Stomach smooth muscle (tissue), 2 donors: Measurements from ENCODE around the gene SMARCC2.
"Not testable (repeated sequence)": the region's sequence is repeated elsewhere in the genome, so short reads cannot be mapped to it uniquely, and the experiment has no call there.

Experiments
- H3K27ac ChIP-seq: one replicate; pipeline ENCODE4 v1.7.0; 2013; ENCODE audit warnings: mild to moderate bottlenecking, low read length, inconsistent platforms
- H3K27me3 ChIP-seq, 2 donors: one replicate each; pipeline ENCODE4 v1.7.0; 2013; ENCODE audit warnings: low read length in 2 of 2; ENCODE audit not compliant: insufficient read depth in 2 of 2, control insufficient read depth in 1 of 2
- H3K36me3 ChIP-seq, 2 donors: one replicate each; pipeline ENCODE4 v1.7.0; 2013; ENCODE audit warnings: low read length in 2 of 2; ENCODE audit not compliant: control insufficient read depth in 2 of 2, insufficient read depth in 2 of 2
- H3K4me1 ChIP-seq: one replicate; pipeline ENCODE4 v1.7.0; 2013; ENCODE audit warnings: low read length; ENCODE audit not compliant: control insufficient read depth, insufficient read depth
- H3K4me3 ChIP-seq, 2 donors: one replicate each; pipeline ENCODE4 v1.7.0; 2013; ENCODE audit warnings: low read length in 2 of 2
- H3K9ac ChIP-seq, 2 donors: one replicate each; pipeline ENCODE4 v1.7.0; 2013; ENCODE audit warnings: low read length in 2 of 2, mild to moderate bottlenecking in 1 of 2
- H3K9me3 ChIP-seq, 2 donors: one replicate each; pipeline ENCODE4 v1.7.0; 2013; ENCODE audit warnings: low read length in 2 of 2; ENCODE audit not compliant: control insufficient read depth in 2 of 2
- donor health status: healthy.
- donor health status: Pancreatic carcinoma.

Gene SMARCC2

DNA sequence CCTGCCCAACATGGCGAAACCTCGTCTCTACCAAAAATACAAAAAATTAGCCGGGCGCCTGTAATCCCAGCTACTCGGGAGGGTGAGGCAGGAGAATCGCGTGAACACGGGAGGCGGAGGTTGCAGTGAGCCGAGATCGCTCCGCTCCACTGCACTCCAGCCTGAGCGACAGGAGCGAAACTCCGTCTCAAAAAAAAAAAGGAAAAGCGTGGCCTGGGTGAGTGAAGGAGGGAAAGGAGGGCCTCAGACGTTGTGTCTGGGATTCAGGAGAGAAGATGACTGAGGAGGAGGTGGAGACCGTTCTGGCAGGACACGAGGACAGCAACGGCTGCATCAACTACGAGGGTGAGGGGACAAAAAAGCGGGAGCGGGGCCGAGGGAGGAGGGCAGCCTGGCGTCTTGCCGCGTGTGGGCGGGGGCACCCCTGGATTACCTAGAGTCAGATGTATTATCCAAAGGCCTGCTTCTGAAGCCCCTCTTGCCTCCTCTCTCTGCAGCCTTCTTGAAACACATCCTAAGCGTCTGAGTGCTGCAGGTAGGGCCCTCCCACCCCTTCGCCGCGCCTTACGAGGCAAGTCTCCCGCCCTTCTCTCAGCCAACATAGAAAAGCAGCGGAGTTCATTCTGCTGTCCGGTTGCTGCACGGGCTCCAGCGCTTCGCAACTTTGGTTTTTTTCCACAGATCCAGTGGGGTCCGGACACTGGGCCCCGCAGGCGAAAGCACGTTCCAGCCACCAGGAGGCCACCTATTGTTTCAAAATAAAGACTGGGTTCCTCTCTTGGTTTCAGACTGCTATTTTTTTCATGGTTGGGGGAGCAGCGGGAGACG, 31.9 kb downstream of the SMARCC2 start:
- peak overlapping the region; percentile 79 for H3K27ac ChIP-seq
- peak overlapping the region; percentile 83 to 99 for H3K4me3 ChIP-seq
- H3K36me3 ChIP-seq = peaks cover 29 to 33% of the 10 kb centered on the region in 2 donors
- H3K27me3 ChIP-seq = no peaks in the 10 kb centered on the region
- H3K9me3 ChIP-seq = no peaks in the 10 kb centered on the region
- peak overlapping the region; percentile 71 for H3K9ac ChIP-seq
- H3K4me1 ChIP-seq = peaks cover 54% of the 10 kb centered on the region

DNA sequence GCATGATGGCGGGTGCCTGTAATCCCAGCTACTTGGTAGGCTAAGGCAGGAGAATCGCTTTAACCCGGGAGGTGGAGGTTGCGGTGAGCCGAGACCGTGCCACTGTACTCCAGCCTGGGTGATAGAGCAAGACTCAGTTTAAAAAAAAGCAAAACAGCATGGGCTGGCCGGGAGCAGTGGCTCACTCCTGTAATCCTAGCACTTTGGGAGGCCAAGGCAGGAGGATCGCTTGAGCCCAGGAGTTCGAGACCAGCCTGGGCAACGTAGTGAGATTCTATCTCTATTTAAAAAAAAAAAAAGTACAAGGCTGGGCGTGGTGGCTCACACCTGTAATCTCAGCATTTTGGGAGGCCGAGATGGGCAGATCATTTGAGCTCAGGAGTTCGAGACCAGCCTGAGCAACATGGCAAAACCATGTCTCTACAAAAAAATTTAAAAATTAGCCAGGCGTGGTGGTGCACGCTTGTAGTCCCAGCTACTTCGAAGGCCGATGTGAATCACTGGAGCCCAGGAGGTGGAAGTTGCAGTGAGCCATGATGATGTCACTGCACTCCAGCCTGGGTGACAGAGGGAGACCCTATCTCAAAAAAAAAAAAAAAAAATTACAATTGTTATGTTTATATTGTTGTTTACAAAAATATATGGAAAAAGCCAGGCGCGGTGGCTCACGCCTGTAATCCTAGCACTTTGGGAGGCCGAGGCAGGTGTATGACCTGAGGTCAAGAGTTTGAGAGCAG, 32.7 kb downstream of the SMARCC2 start:
- Histone ChIP-seq H3K4me3 (peak overlapping the region; percentile 83 to 99), H3K9ac (peak overlapping the region; percentile 71), H3K36me3 (peaks cover 24 to 25% of the 10 kb centered on the region in 2 donors), H3K4me1 (peaks cover 50% of the 10 kb centered on the region), H3K27ac (peak overlapping the region; percentile 79)
- H3K9me3 ChIP-seq, H3K27me3 ChIP-seq: not testable (repeated sequence)

DNA sequence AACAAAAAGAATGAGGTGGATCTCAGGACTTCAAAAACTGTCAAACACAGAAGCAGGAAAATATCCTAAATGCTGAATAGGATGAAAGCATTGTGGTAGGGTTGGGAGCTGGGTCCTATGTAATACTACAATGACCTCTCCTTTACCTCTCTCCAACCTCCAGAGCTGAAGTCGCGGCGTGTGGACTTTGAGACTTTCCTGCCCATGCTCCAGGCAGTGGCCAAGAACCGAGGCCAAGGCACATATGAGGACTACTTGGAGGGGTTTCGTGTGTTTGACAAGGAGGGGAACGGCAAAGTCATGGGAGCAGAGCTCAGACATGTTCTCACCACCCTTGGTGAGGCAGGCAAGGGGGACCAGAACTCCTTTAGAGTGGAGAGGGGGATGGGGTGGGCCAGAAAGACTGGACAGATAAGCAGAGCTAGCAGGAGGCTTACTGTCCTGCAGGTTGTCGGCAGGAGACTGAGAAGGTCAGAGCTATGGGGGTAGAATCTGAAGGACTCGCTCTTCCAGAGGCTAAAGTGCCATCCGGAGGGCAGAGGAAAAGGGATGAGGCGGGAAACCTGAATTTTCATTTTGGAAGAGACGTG, 33.9 kb downstream of the SMARCC2 start:
- H3K4me1 ChIP-seq = peaks cover 40% of the 10 kb centered on the region
- peaks cover 11 to 12% of the 10 kb centered on the region in 2 donors for H3K36me3 ChIP-seq
- no peaks in the 10 kb centered on the region for H3K27me3 ChIP-seq
- no peaks in the 10 kb centered on the region for H3K9me3 ChIP-seq
- no peak overlapping the region for H3K9ac ChIP-seq
- no peak overlapping the region for H3K27ac ChIP-seq
- H3K4me3 ChIP-seq = no peak overlapping the region

DNA sequence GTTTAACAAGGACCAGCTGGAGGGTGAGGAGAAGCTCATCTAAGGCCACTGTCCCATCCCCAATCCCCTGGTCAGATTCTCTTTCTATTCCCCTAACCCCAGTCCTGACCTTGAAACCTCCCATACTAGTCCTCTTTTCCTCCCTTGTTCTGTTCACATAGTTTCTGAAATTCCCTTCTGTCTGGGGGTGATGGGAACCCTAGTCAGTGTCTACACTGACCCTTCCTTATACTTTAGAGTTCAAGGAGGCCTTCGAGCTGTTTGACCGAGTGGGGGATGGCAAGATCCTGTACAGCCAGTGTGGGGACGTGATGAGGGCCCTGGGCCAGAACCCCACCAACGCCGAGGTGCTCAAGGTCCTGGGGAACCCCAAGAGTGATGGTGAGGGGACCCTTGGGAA, 34.5 kb downstream of the SMARCC2 start:
- Histone ChIP-seq H3K36me3 (peaks cover 6 to 7% of the 10 kb centered on the region in 2 donors), H3K27me3 (no peaks in the 10 kb centered on the region), H3K4me1 (peaks cover 35% of the 10 kb centered on the region), H3K9ac (no peak overlapping the region), H3K27ac (no peak overlapping the region), H3K9me3 (no peaks in the 10 kb centered on the region), H3K4me3 (no peak overlapping the region)

DNA sequence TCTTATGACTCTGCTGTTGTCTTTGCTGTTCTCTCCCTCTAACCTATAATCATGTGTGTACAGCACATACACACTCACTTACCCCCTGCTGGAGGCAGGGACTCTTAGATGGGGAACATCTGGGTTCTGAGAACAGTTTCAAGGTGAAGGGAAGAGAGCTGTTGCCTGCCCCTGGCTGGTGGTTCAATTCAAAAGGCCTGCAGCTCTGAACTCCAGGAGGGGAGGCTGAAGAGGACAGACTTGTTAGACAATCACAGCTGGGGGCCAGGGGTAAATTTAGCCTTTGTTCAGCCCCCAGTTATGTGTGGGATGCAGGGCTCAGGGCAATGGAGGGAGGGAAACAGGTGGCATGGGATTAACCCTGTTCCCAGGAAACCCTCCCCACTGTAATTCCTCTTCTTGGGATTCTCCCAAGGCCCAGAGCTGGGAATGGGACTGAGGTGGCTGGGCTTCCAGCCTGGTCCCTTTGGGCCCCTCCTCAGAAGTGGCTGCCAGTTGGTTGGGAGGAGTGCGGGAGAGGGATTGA, 35.0 kb downstream of the SMARCC2 start:
- Histone ChIP-seq H3K27ac (no peak overlapping the region), H3K9ac (no peak overlapping the region)

DNA sequence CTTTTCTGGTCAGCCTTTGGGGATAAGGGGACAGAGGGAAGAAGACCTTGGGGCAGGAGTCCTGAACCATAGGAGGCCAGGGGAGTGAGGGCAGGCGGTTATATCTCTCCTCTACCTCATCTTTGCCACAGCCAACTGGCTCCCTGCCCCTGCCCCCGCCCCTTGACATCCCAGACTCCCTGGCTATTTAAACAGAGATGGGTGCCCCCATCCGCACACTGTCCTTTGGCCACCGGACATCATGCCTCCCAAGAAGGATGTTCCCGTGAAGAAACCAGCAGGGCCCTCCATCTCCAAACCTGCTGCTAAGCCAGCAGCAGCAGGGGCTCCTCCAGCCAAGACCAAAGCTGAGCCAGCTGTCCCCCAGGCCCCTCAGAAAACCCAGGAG, 35.6 kb downstream of the SMARCC2 start:
- Histone ChIP-seq H3K36me3 (no peaks in the 10 kb centered on the region), H3K27ac (no peak overlapping the region), H3K4me1 (peaks cover 28% of the 10 kb centered on the region), H3K9ac (no peak overlapping the region), H3K4me3 (no peak overlapping the region), H3K27me3 (no peaks in the 10 kb centered on the region), H3K9me3 (no peaks in the 10 kb centered on the region)

More for the DNA sequence above, 35.0 kb downstream of the SMARCC2 start:
- H3K27me3 ChIP-seq = no peaks in the 10 kb centered on the region
- H3K4me1 ChIP-seq = peaks cover 30% of the 10 kb centered on the region
- H3K36me3 ChIP-seq = peaks cover under 1 to 2% of the 10 kb centered on the region in 2 donors
- no peaks in the 10 kb centered on the region for H3K9me3 ChIP-seq
- no peak overlapping the region for H3K4me3 ChIP-seq

DNA sequence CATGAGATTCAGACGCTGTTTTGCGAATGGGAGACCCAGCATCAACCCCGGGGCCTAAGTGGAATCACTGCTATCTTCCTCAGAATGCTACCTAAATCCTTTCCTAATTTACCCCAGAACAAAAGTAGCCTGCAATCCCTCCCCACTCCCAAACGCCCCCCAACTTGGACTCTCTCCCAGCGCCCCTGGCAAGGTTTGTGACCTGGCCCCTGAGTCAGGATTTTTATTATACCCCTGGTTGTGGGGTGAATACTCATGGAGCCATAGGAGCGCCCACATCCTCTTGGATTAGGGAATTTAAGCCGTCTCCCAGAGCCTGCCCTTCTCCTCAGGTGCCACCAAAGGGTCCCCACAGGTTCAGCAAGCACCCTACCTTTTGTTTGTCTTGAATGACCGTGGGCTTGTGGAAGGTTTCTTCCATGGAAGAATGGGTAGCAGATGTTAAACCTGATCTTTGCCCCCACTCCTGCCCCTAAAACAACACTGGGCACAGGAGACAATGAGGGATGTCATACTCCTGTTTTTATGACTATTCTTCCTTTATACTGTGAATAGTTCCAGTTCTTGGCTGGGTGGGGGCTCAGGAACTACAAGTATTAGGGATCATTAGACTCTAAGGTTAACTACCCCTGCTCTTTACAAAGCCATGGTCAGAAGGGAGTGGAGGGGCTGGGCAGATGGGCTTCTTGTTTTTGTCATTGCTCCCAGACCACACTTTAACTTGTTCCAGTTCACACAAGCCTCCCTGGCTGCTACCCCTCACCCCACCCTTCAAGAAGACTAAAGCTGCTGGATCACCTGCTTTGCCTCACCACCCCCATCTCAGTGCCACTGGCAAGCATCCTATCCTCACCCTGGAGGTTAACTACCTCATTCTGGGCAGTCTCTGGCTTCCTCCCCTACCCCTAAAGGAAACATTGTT, 36.3 kb downstream of the SMARCC2 start:
- Histone ChIP-seq H3K36me3 (no peaks in the 10 kb centered on the region), H3K9me3 (no peaks in the 10 kb centered on the region), H3K4me1 (peaks cover 28% of the 10 kb centered on the region), H3K4me3 (peak overlapping the region; percentile 74 to 80), H3K27me3 (no peaks in the 10 kb centered on the region), H3K9ac (peak overlapping the region; percentile 71 to 78), H3K27ac (peak overlapping the region; percentile 85)

DNA sequence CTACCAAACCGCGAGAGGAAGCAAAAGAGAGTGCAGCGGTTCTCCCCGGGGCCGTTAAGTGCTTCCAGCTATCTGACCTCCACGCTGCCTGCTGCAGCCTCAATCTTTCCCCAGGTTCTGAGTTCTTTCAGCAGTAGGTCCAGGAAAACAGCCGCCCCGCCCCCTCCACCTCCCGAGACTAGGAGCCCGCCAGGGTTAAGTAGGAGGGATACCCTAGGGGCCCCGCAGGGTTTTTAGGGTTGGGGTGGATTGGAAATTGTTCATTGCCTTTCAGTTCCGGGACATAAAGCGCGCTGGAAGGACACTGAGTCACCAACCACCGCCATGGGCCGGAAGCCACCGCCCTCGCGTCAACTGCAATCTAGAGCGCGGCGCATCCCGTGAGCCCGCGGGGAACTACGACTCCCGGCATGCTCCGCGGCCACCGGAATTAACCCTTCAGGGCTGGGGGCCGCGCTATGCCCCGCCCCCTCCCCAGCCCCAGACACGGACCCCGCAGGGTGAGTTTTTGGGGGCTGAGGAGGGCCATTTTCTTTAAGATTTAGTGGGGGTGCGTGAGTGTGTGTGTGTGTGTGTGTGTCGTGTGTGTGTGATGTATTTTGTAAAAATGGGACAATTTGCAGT, 37.0 kb downstream of the SMARCC2 start, which contains the start of gene MYL6B:
Gene MYL6B (plus strand): TSS at position 456 of the 624 bp plus-strand sequence. CDS start 1,332 bp downstream, outside the sequence.
- Histone ChIP-seq H3K27me3 (no peaks in the 10 kb centered on the region), H3K27ac (peak within 1 kb of the TSS; percentile 85), H3K4me3 (peak within 1 kb of the TSS; percentile 74 to 80), H3K36me3 (no peaks in the 10 kb centered on the region), H3K4me1 (peaks cover 24% of the 10 kb centered on the region), H3K9me3 (no peaks in the 10 kb centered on the region), H3K9ac (peak within 1 kb of the TSS; percentile 71 to 78)

DNA sequence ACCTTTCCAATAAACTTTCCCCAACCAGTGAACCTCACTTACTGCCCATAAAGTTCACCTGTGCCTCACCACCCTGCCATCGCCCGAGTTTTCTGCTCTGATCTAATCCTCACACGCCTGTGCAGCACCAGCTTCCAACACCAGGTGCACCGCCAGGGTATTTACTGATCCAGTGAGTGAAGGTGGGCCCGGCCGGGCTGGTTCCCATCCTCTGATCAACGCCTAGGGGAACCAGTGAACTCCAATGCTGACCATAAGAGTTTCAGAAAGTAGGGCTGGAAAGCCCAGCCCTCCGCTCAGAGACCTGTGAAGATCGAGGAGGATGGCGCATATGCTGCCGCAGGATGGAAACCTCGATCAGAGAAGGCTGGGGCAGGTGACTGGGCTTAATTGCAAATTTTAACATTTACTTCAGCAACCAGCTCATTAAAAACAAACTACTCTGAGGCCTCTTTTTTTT, 37.6 kb downstream of the SMARCC2 start:
- no peaks in the 10 kb centered on the region for H3K27me3 ChIP-seq
- H3K36me3 ChIP-seq = no peaks in the 10 kb centered on the region
- peak overlapping the region; percentile 74 to 80 for H3K4me3 ChIP-seq
- H3K9me3 ChIP-seq = no peaks in the 10 kb centered on the region
- peak overlapping the region; percentile 71 to 78 for H3K9ac ChIP-seq
- H3K27ac ChIP-seq = peak overlapping the region; percentile 85
- H3K4me1 ChIP-seq = peaks cover 22% of the 10 kb centered on the region
